Gastroesophageal sphincter (tissue), 4 donors: ENCODE measurements around the gene GRIK3. TPM values are rescaled to one million over a fixed set of nuclear protein-coding genes. Genes with fewer than 3 reads are reported as not detected.

Experiments
- ATAC-seq: fragments of 150-250 bp; one replicate; pipeline ENCODE4 v1.9.1; 2016; ENCODE audit warnings: mild to moderate bottlenecking, moderate library complexity
- H3K27ac ChIP-seq, 4 donors: fragments of 200-600 bp; sonication (generic) in 3 of 4; 1 replicate in 3 of 4; 2 replicates in 1 of 4; pipeline ENCODE4 v1.5.1; 2016 to 2019
- H3K27me3 ChIP-seq: fragments of 200-600 bp; sonication (generic); one replicate; pipeline ENCODE4 v1.5.1; 2019
- H3K36me3 ChIP-seq, 2 donors: fragments of 200-600 bp; sonication (generic); one replicate each; pipeline ENCODE4 v1.5.1; 2019; ENCODE audit warnings: control low read depth in 1 of 2
- H3K4me1 ChIP-seq, 3 donors: fragments of 200-600 bp; sonication (generic); 1 replicate in 2 of 3; 2 replicates in 1 of 3; pipeline ENCODE4 v1.5.1; 2016 to 2019; ENCODE audit warnings: control low read depth in 2 of 3
- H3K4me3 ChIP-seq, 2 donors: fragments of 200-600 bp; sonication (generic); one replicate each; pipeline ENCODE4 v1.5.1; 2019; ENCODE audit warnings: mild to moderate bottlenecking in 1 of 2, moderate library complexity in 1 of 2
- H3K9me3 ChIP-seq, 3 donors: fragments of 200-600 bp; sonication (generic); one replicate each; pipeline ENCODE4 v1.5.1; 2017 to 2019; ENCODE audit warnings: control low read depth in 2 of 3
- CTCF ChIP-seq, 4 experiments: fragments of 200-600 bp in 2 of 4; fragments of 450-650 bp in 2 of 4; sonication (generic) in 1 of 4; IDR thresholded peaks; one replicate each; pipeline ENCODE4 v1.5.1; 2017 to 2019; ENCODE audit warnings: antibody characterized with exemption in 4 of 4, mild to moderate bottlenecking in 2 of 4, moderate library complexity in 2 of 4
- EP300 ChIP-seq: sonication (generic); formaldehyde crosslinking; IDR thresholded peaks from one replicate; pipeline ENCODE4 v1.6.1; 2017; ENCODE audit warnings: antibody characterized with exemption, mild to moderate bottlenecking
- POLR2A ChIP-seq, 2 donors: fragments of 450-650 bp; IDR thresholded peaks; one replicate each; pipeline ENCODE4 v1.6.1; 2017; ENCODE audit warnings: antibody characterized with exemption in 2 of 2, mild to moderate bottlenecking in 2 of 2, moderate library complexity in 1 of 2
- POLR2AphosphoS5 ChIP-seq: sonication (generic); formaldehyde crosslinking; IDR thresholded peaks from one replicate; pipeline ENCODE4 v1.6.1; 2017; ENCODE audit warnings: antibody characterized with exemption
- WGBS, 2 donors: methylation state at CpG; one replicate each; pipeline ENCODE4 v1.1.5; 2018; ENCODE audit warnings: low coverage in 1 of 2; 5-methylcytosine and 5-hydroxymethylcytosine counted together
- total RNA-seq, 4 donors: library from RNA; depleted of rRNA; stranded (reverse); fragments of >200 nt; gene quantifications; one replicate each; pipeline ENCODE4 v1.1.0, GENCODE V29; 2016

Gene GRIK3
- total RNA-seq, 4 donors from 2014 or later = 3.1 to 7.8 (median 5.0) TPM

DNA sequence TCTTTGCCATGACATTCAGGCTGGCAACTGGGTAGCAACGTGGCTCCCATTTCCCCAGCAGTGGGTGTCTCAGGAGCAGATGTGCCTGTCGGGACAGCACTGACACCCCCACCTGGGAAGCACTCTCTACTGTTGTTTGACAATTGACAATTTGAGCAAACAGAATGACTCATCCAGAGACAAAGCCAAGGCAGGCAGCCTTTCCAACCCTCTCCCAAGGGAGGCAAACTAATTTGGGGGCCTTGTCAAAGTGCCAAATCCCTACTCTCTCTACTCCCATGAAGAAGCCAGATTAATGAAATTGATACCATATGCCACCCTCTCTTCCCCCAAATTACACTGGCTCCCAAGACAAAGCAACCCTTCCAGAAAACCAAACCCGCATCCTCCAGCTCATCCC is 65.6 kb downstream of the GRIK3 start:
- Histone ChIP-seq H3K9me3 (no peaks in the 10 kb centered on the region), H3K4me1 (no peaks in the 10 kb centered on the region), H3K27me3 (peaks cover 36% of the 10 kb centered on the region), H3K36me3 (no peaks in the 10 kb centered on the region), H3K4me3 (no peak overlapping the region), H3K27ac (no peak overlapping the region)
- no peak for ATAC-seq
- no peak for TF ChIP-seq POLR2AphosphoS5
- 67% methylated on average over 2 of the region's 3 CpGs; no CpG with 5 or more reads in 1 of the 2 donors for WGBS, 2 donors

GRCh38 chr1:36966242-36966641 is 68.1 kb downstream of the GRIK3 start:
- Histone ChIP-seq H3K4me1 (no peaks in the 10 kb centered on the region), H3K4me3 (no peak overlapping the region), H3K36me3 (no peaks in the 10 kb centered on the region), H3K27ac (no peak overlapping the region), H3K27me3 (peaks cover 55% of the 10 kb centered on the region), H3K9me3 (no peaks in the 10 kb centered on the region)
- 0 to 80% methylated on average over 1 of the region's 3 CpGs for WGBS, 2 donors
- no peak for ATAC-seq
- no peak for TF ChIP-seq CTCF (IDR thresholded peaks at IDR 0.05)
- no peak for TF ChIP-seq EP300
- TF ChIP-seq POLR2A (IDR thresholded peaks at IDR 0.05) = no peak
- no peak for TF ChIP-seq POLR2AphosphoS5

DNA sequence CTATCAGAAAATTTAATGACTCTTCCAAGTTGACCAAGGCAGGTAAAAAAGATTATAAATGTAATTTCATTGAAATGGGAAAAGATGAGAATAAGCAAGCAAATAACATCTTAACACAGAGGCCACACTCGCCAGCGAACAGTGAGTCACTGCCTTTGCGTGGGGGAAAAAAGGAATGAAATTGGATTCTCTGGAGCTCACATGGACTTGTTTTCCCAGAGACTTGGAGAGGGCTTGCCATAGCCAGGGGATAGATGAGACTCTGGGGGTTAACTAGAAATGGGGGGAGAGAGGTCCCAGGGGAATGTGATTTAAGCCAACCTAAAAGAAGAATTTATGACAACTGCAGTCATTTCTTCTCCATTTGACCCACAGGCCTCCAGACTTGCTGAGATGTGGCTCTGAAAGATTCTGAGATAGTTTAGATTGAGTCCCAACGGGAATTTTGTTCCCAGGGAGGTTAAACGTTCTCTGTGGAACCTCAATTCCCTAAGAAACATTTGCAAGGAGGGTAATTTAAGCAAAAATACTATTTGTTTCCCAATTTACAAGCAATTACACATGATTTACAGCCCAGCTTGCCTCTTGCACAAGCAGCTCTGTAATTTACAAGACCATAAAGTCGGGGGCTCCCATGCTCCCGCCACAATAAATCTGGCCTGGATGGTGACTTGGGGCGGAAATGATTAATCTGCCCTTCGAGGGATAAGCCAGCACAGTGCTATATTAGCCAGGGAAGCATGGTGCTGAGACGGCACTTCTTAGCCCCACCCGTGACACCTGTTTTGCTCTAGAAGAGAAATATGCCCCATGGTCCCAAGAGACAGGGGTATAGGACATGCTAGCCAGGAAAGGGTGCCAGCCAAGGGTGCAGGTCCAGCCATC is 68.8 kb downstream of the GRIK3 start:
- H3K4me3 ChIP-seq = no peak overlapping the region
- no peaks in the 10 kb centered on the region for H3K9me3 ChIP-seq
- TF ChIP-seq POLR2A (IDR thresholded peaks at IDR 0.05) (no peak), POLR2AphosphoS5 (no peak), CTCF (IDR thresholded peaks at IDR 0.05) (no peak), EP300 (no peak)
- WGBS, 2 donors = 66 to 80% methylated on average over 8 to 11 of the region's 11 CpGs
- H3K27ac ChIP-seq = no peak overlapping the region
- ATAC-seq = no peak
- no peaks in the 10 kb centered on the region for H3K36me3 ChIP-seq
- H3K4me1 ChIP-seq = no peaks in the 10 kb centered on the region
- H3K27me3 ChIP-seq = peaks cover 60% of the 10 kb centered on the region

- no peaks in the 10 kb centered on the region for H3K4me1 ChIP-seq
- peaks cover 60% of the 10 kb centered on the region for H3K27me3 ChIP-seq
- no peaks in the 10 kb centered on the region for H3K9me3 ChIP-seq
- WGBS, 2 donors = 79% methylated on average over 8 of the region's 8 CpGs; no CpG with 5 or more reads in 1 of the 2 donors
- no peak overlapping the region for H3K4me3 ChIP-seq
- ATAC-seq = no peak
- H3K27ac ChIP-seq = no peak overlapping the region
- no peak for TF ChIP-seq POLR2AphosphoS5
- no peak for TF ChIP-seq CTCF (IDR thresholded peaks at IDR 0.05)
- TF ChIP-seq EP300 = no peak
- no peak for TF ChIP-seq POLR2A (IDR thresholded peaks at IDR 0.05)
- no peaks in the 10 kb centered on the region for H3K36me3 ChIP-seq
Observed at GRCh38 chr1:36964830-36965229, 69.5 kb downstream of the GRIK3 start.

DNA sequence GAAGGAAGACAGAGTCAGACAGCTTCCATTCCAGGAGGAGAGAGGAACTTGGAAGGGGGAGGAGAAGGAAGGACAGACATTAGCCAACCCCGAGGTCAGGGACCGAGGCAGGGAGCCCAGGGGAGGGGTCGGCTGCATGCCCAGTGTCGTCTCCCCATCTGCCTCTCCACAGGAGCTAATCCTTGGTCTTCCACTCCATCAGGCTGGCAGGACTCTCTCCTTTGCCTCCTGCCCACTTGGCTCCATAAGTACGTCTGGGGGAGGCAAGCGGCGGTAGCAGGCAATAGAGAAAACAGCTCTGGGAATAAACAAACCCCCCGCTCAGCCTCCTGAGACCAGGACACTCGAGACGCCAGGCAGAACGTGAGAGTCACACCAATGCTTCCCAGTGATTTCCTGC is 71.3 kb downstream of the GRIK3 start:
- H3K27ac ChIP-seq = no peak overlapping the region
- H3K9me3 ChIP-seq = no peaks in the 10 kb centered on the region
- H3K36me3 ChIP-seq = no peaks in the 10 kb centered on the region
- 22 to 30% methylated on average over 4 of the region's 11 CpGs for WGBS, 2 donors
- no peaks in the 10 kb centered on the region for H3K4me1 ChIP-seq
- no peak overlapping the region for H3K4me3 ChIP-seq
- H3K27me3 ChIP-seq = peaks cover 60% of the 10 kb centered on the region
- TF ChIP-seq CTCF (IDR thresholded peaks at IDR 0.05) (no peak), POLR2AphosphoS5 (no peak)
- no peak for ATAC-seq
